K562 (cell line): ENCODE results near the gene METTL22. TPM values are rescaled to one million over a fixed set of nuclear protein-coding genes. Genes with fewer than 3 reads are reported as not detected.

Experiments used
- ATAC-seq: fragments of 200-7000 bp; cut with Tn5 transposase; 3 replicates; pipeline ENCODE4 v1.9.1; 2020; ENCODE audit warnings: moderate library complexity
- BruUV-seq: library from RNA; stranded (reverse); fragments of 400-500 nt; replicated peaks from 2 replicates; lab custom pipeline; 2021; lab: Mats Ljungman, UMichigan
- CTCF ChIA-PET: fragments of 300-600 bp; formaldehyde crosslinking; extraction: SDS; loops from one replicate; lab custom pipeline; 2021; ENCODE audit warnings: low intra/inter-chr PET ratio; lab: Yijun Ruan, JAX
- POLR2A ChIA-PET: fragments of 300-600, 350-650 bp; sonication (Branson Sonifier 250); formaldehyde crosslinking; extraction: SDS; loops from one replicate; lab custom pipeline; 2021; ENCODE audit warnings: antibody characterized with exemption, inconsistent platforms; lab: Yijun Ruan, JAX
- DNase-seq, 4 experiments: peaks; one replicate each; pipeline versions ENCODE4 v3.0.0 to v3.0.0-alpha.2; 2011 to 2018; ENCODE audit warnings: low spot score in 3 of 4, mixed read lengths in 3 of 4; ENCODE audit errors: extremely low read depth in 1 of 4
- FAIRE-seq: peaks from 2 replicates; lab custom pipeline; 2011; peaks lifted over from hg19 to GRCh38; lab: Jason Lieb, UNC
- H2AFZ ChIP-seq: 2 replicates; pipeline ENCODE4 v1.6.0; 2011; ENCODE audit warnings: low read depth, low read length, control low read depth, inconsistent platforms
- H3K27ac ChIP-seq: fragments of 200-600 bp; 3 replicates; pipeline ENCODE4 v1.8.0; 2011; ENCODE audit warnings: low read depth, mild to moderate bottlenecking, control low read depth, inconsistent platforms, low read length, moderate library complexity, mixed read lengths; ENCODE audit errors: extremely low read depth
- H3K27me3 ChIP-seq, 2 experiments: fragments of 300-600 bp in 1 of 2; 2 replicates in 1 of 2; 3 replicates in 1 of 2; pipeline versions ENCODE4 v1.6.0 to v1.8.0; 2011; ENCODE audit warnings: inconsistent platforms in 2 of 2, low read length in 2 of 2, mild to moderate bottlenecking in 1 of 2, mixed read lengths in 1 of 2, moderate library complexity in 1 of 2; ENCODE audit not compliant: control insufficient read depth in 2 of 2, insufficient read depth in 2 of 2
- H3K36me3 ChIP-seq: fragments of 300-600 bp; 3 replicates; pipeline ENCODE4 v1.8.0; 2011; ENCODE audit warnings: mild to moderate bottlenecking, low read length, inconsistent platforms; ENCODE audit not compliant: control insufficient read depth, insufficient read depth
- H3K4me1 ChIP-seq, 2 experiments: fragments of 200-600 bp in 1 of 2; replicated peaks in 1 of 2; 2 replicates in 1 of 2; 3 replicates in 1 of 2; pipeline versions ENCODE4 v1.5.1 to v1.8.0; 2011; ENCODE audit warnings: inconsistent platforms in 2 of 2, low read length in 2 of 2, mild to moderate bottlenecking in 1 of 2, mixed read lengths in 1 of 2, moderate library complexity in 1 of 2; ENCODE audit not compliant: control insufficient read depth in 2 of 2, insufficient read depth in 2 of 2
- H3K4me2 ChIP-seq: 2 replicates; pipeline ENCODE4 v1.6.1; 2011; ENCODE audit warnings: low read length, control low read depth, inconsistent platforms, mixed read lengths; ENCODE audit not compliant: insufficient read depth
- H3K4me3 ChIP-seq: fragments of 200-600 bp; sonication (generic), shearing (Covaris generic); 2 replicates; pipeline ENCODE4 v1.5.1; 2016; ENCODE audit warnings: control low read depth, inconsistent platforms
- H3K79me2 ChIP-seq: fragments of 200-600 bp; 3 replicates; pipeline ENCODE4 v1.8.0; 2011; ENCODE audit warnings: low read length, inconsistent platforms; ENCODE audit not compliant: control insufficient read depth, insufficient read depth
- H3K9ac ChIP-seq, 2 experiments: 2 replicates each; pipeline versions ENCODE4 v1.6.0 to v1.6.1; 2011; ENCODE audit warnings: low read depth in 2 of 2, low read length in 2 of 2, control low read depth in 1 of 2, inconsistent platforms in 1 of 2, mild to moderate bottlenecking in 1 of 2, mixed read lengths in 1 of 2; ENCODE audit not compliant: insufficient read depth in 1 of 2
- H3K9me1 ChIP-seq: one replicate; pipeline ENCODE4 v1.6.0; 2011; ENCODE audit warnings: inconsistent platforms, mild to moderate bottlenecking, low read length, moderate library complexity; ENCODE audit not compliant: control insufficient read depth, insufficient read depth
- H3K9me3 ChIP-seq: replicated peaks from 2 replicates; pipeline ENCODE4 v1.5.1; 2011; ENCODE audit warnings: low read depth, low read length, inconsistent platforms; ENCODE audit not compliant: control insufficient read depth, insufficient read depth
- H4K20me1 ChIP-seq: replicated peaks from 2 replicates; pipeline ENCODE4 v1.6.1; 2011; ENCODE audit warnings: low read length, inconsistent platforms, mixed read lengths; ENCODE audit not compliant: control insufficient read depth, insufficient read depth
- ADNP ChIP-seq: fragments of 200-800 bp; sonication (Bioruptor generic); IDR thresholded peaks from 2 replicates; pipeline ENCODE4 v1.6.1; 2016; ENCODE audit warnings: missing genetic modification characterization, missing compliant biosample characterization
- KLF10 ChIP-seq: fragments of 250-450 bp; sonication (Bioruptor Pico); IDR thresholded peaks from 2 replicates; pipeline ENCODE4 v1.6.1; 2021; ENCODE audit warnings: matching md5 sums
- NFIX ChIP-seq: fragments of 250-450 bp; sonication (Bioruptor Pico); IDR thresholded peaks from 2 replicates; pipeline ENCODE4 v1.4.0; 2020; ENCODE audit warnings: low read depth, mild to moderate bottlenecking, moderate library complexity
- WGBS: fragments of 100-300 bp; shearing (Covaris generic); methylation state at CpG from one replicate; pipeline ENCODE4 v1.1.6; 2016; ENCODE audit warnings: low coverage, mixed read lengths; ENCODE audit not compliant: insufficient coverage; ENCODE audit errors: missing lambda C conversion rate; 5-methylcytosine and 5-hydroxymethylcytosine counted together
- in situ Hi-C: fragments of 300-500 bp; cut with MboI; formaldehyde crosslinking; loops from 4 replicates; pipeline ENCODE4 v1.15.0; 2018; ENCODE audit warnings: inconsistent platforms, mixed read lengths
- intact Hi-C: fragments of 100-400 bp; cut with micrococcal nuclease; formaldehyde crosslinking; loops from 2 replicates; pipeline ENCODE4 v1.14.2; 2022
- polyA plus RNA-seq, 8 experiments: library from polyadenylated mRNA; depleted of rRNA in 4 of 8; stranded (reverse) in 5 of 8; unstranded in 3 of 8; fragments of >200 nt; fragmentation: Nextera tagmentation in 2 of 8; fragmentation: Illumina TruSeq in 1 of 8; extraction: Ambion mirVana in 2 of 8; extraction: Trizol in 1 of 8; gene quantifications; 2 replicates each; pipeline versions ENCODE4 v1.2.1 to v1.2.3, GENCODE V29; 2011 to 2014; ENCODE audit warnings: inconsistent platforms in 1 of 8, missing spikeins in 1 of 8
- total RNA-seq, 7 experiments: library from RNA; depleted of rRNA in 6 of 7; stranded (reverse); fragments of >200 nt in 6 of 7; fragmentation: Illumina TruSeq in 2 of 7; extraction: Trizol in 2 of 7; gene quantifications; 2 replicates each; pipeline versions ENCODE4 v1.2.1 to v1.2.3, GENCODE V29; 2011 to 2021; ENCODE audit warnings: low replicate concordance in 1 of 7
- TF ChIP-seq, protein P1 (sequence below): sonication (generic); formaldehyde crosslinking; IDR thresholded peaks from 2 replicates; pipeline ENCODE4 v1.8.1; 2023; ENCODE audit warnings: mild to moderate bottlenecking, missing genetic modification reagents
- TF ChIP-seq, protein P2 (sequence below): sonication (generic); formaldehyde crosslinking; IDR thresholded peaks from 2 replicates; pipeline ENCODE4 v1.8.1; 2023; ENCODE audit warnings: missing genetic modification reagents, mild to moderate bottlenecking, borderline replicate concordance
- TF ChIP-seq, protein P3 (sequence below), 2 experiments: fragments of 450-650 bp; IDR thresholded peaks; 2 replicates each; pipeline ENCODE4 v1.6.1; 2018; ENCODE audit warnings: mild to moderate bottlenecking in 2 of 2, low read depth in 1 of 2; ENCODE audit not compliant: partially characterized antibody in 2 of 2

Gene METTL22
- total and polyA plus RNA-seq, 9 of the 15 experiments (the other 6 are each of a cell fraction or from before 2014, with no cell fraction given): 6.9 to 33.2 (median 18.5) TPM

DNA sequence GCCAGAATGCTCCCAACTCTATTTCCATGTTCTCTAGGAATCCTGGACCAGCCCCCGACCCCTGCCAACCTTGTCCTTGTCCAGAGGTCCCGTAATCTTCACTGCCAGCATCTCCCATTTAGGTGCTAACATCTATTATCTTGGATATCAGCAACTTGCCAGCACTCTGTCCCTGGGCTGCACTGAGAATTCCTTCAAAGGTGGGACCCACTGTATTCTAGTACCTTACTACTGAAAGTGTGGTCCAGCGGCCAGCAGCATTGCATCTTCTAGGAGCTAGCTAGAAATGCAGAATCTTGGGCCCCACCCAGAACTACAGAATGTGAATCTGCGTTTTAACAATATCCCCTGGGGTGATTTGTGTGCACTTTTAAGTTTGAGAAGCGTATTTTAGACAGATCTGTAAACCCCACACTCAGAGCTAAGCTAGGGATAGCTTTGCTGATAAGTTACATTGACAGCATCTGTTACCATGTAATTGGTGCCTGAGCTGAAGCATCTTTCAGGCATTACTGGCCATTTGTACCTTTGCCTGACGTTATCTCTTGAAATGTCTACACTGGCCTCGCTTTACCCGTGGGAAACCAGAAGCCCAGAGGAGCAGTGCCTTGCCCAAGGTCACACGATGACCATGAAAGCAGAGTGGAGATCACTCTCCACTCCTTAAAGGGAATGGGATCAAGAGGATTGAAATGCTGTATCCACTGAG is 61.2 kb downstream of the METTL22 start (continued):
- TF ChIP-seq, protein P1, sequence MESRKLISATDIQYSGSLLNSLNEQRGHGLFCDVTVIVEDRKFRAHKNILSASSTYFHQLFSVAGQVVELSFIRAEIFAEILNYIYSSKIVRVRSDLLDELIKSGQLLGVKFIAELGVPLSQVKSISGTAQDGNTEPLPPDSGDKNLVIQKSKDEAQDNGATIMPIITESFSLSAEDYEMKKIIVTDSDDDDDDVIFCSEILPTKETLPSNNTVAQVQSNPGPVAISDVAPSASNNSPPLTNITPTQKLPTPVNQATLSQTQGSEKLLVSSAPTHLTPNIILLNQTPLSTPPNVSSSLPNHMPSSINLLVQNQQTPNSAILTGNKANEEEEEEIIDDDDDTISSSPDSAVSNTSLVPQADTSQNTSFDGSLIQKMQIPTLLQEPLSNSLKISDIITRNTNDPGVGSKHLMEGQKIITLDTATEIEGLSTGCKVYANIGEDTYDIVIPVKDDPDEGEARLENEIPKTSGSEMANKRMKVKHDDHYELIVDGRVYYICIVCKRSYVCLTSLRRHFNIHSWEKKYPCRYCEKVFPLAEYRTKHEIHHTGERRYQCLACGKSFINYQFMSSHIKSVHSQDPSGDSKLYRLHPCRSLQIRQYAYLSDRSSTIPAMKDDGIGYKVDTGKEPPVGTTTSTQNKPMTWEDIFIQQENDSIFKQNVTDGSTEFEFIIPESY (CRISPR knock-in tag): no peak
- TF ChIP-seq NFIX: peak; percentile 95
- TF ChIP-seq KLF10 (CRISPR knock-in tag): no peak
- TF ChIP-seq, all 486 proteins: peak for 3

DNA sequence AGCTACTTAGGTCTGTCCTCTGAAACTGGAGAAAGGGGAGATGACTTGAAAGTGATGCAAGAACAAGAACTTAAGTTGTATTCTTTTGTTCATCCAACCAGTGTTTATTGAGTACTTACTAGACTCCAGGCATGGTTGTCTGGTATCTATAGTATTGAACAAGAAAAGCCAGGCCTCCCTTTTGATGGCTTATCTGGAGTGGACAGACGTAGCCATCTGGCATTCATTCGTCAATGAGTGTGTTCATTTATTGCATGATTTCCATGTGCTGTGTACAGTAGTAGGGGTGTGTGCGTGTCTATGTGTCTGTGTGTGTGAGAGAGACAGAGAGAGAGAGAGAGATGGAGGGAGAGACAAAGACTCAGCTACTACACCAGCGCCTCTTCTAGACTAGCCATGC is 62.1 kb downstream of the METTL22 start:
- no peaks in the 10 kb centered on the region for H3K36me3 ChIP-seq
- H3K9me3 ChIP-seq: no peaks in the 10 kb centered on the region
- H3K4me2 ChIP-seq: no peak overlapping the region
- peaks cover 7 to 37% of the 10 kb centered on the region in 2 experiments for H3K27me3 ChIP-seq
- WGBS: 0% methylated on average over 3 of the region's 4 CpGs
- DNase-seq: no peak
- H3K4me1 ChIP-seq: no peaks in the 10 kb centered on the region
- no TSS peak for BruUV-seq
- intact Hi-C loops (no loop called here), in situ Hi-C loops (no loop called here)
- no peak for FAIRE-seq
- H4K20me1 ChIP-seq: no peaks in the 10 kb centered on the region
- ChIA-PET CTCF (no interaction called here), POLR2A (no interaction called here)
- no peak for ATAC-seq
- no peak overlapping the region for H3K27ac ChIP-seq
- no peaks in the 10 kb centered on the region for H3K79me2 ChIP-seq
- H3K4me3 ChIP-seq: no peak overlapping the region
- no peak overlapping the region for H3K9ac ChIP-seq
- H3K9me1 ChIP-seq: no peaks in the 10 kb centered on the region
- no peak overlapping the region for H2AFZ ChIP-seq
- TF ChIP-seq ADNP (tag): no peak
- TF ChIP-seq, protein P2, sequence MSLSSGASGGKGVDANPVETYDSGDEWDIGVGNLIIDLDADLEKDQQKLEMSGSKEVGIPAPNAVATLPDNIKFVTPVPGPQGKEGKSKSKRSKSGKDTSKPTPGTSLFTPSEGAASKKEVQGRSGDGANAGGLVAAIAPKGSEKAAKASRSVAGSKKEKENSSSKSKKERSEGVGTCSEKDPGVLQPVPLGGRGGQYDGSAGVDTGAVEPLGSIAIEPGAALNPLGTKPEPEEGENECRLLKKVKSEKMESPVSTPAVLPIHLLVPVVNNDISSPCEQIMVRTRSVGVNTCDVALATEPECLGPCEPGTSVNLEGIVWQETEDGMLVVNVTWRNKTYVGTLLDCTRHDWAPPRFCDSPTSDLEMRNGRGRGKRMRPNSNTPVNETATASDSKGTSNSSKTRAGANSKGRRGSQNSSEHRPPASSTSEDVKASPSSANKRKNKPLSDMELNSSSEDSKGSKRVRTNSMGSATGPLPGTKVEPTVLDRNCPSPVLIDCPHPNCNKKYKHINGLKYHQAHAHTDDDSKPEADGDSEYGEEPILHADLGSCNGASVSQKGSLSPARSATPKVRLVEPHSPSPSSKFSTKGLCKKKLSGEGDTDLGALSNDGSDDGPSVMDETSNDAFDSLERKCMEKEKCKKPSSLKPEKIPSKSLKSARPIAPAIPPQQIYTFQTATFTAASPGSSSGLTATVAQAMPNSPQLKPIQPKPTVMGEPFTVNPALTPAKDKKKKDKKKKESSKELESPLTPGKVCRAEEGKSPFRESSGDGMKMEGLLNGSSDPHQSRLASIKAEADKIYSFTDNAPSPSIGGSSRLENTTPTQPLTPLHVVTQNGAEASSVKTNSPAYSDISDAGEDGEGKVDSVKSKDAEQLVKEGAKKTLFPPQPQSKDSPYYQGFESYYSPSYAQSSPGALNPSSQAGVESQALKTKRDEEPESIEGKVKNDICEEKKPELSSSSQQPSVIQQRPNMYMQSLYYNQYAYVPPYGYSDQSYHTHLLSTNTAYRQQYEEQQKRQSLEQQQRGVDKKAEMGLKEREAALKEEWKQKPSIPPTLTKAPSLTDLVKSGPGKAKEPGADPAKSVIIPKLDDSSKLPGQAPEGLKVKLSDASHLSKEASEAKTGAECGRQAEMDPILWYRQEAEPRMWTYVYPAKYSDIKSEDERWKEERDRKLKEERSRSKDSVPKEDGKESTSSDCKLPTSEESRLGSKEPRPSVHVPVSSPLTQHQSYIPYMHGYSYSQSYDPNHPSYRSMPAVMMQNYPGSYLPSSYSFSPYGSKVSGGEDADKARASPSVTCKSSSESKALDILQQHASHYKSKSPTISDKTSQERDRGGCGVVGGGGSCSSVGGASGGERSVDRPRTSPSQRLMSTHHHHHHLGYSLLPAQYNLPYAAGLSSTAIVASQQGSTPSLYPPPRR (CRISPR knock-in tag): no peak
- TF ChIP-seq, protein P3, sequence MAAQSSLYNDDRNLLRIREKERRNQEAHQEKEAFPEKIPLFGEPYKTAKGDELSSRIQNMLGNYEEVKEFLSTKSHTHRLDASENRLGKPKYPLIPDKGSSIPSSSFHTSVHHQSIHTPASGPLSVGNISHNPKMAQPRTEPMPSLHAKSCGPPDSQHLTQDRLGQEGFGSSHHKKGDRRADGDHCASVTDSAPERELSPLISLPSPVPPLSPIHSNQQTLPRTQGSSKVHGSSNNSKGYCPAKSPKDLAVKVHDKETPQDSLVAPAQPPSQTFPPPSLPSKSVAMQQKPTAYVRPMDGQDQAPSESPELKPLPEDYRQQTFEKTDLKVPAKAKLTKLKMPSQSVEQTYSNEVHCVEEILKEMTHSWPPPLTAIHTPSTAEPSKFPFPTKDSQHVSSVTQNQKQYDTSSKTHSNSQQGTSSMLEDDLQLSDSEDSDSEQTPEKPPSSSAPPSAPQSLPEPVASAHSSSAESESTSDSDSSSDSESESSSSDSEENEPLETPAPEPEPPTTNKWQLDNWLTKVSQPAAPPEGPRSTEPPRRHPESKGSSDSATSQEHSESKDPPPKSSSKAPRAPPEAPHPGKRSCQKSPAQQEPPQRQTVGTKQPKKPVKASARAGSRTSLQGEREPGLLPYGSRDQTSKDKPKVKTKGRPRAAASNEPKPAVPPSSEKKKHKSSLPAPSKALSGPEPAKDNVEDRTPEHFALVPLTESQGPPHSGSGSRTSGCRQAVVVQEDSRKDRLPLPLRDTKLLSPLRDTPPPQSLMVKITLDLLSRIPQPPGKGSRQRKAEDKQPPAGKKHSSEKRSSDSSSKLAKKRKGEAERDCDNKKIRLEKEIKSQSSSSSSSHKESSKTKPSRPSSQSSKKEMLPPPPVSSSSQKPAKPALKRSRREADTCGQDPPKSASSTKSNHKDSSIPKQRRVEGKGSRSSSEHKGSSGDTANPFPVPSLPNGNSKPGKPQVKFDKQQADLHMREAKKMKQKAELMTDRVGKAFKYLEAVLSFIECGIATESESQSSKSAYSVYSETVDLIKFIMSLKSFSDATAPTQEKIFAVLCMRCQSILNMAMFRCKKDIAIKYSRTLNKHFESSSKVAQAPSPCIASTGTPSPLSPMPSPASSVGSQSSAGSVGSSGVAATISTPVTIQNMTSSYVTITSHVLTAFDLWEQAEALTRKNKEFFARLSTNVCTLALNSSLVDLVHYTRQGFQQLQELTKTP (IDR thresholded peaks at IDR 0.05; ENCODE audit: low read depth in 1 of 2, partially characterized antibody in 2 of 2): no peak
